GM18505 (cell line): ENCODE results near the gene ITIH1.

Experiments
- ATAC-seq: cut with Tn5 transposase; IDR thresholded peaks from one replicate; pipeline ENCODE4 v1.9.1; 2021; ENCODE audit not compliant: unreplicated experiment
- POLR2A ChIP-seq: IDR thresholded peaks from 4 replicates; pipeline ENCODE4 v1.6.1; 2011; ENCODE audit warnings: borderline replicate concordance; ENCODE audit not compliant: insufficient read depth, insufficient read length; ENCODE audit errors: extremely low read depth

The ITIH1 gene

DNA sequence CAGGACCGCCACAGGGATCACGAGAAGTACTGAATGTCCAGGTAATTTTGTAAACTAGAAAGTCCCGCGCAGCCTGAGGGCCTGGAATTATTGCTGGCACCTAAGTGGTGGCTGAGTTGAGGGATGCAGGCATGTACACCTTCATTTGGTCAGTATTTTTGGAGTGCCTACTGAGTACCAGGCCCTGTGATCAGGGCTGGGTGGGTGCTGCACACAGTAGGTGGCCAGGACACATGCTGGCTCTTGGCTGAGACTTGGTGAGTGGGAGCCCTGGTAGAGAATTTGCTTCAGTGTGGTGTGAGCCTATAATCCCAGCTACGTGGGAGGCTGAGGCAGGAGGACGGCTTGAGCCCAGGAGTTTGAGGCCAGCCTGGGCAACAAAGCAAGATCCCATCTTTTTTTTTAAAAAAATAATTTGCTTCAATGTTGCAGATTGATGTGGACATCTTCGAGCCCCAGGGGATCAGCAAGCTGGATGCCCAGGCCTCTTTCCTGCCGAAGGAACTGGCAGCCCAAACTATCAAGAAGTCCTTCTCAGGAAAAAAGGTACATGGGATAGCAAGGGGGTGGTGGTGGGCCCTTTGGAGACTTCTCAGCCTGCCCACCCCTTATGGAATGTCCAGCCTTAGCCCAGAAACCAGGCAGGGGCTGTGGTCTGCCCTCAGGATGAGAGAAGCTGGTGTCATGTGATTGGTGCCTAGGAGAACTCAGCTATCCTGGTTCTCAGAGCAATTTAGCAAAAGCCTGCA lies 2.6 kb downstream of the ITIH1 start:
- no peak for TF ChIP-seq POLR2A
- no peak for ATAC-seq

GRCh38 chr3:52781741-52782140 lies 4.3 kb downstream of the ITIH1 start:
- no peak for TF ChIP-seq POLR2A
- no peak for ATAC-seq

DNA sequence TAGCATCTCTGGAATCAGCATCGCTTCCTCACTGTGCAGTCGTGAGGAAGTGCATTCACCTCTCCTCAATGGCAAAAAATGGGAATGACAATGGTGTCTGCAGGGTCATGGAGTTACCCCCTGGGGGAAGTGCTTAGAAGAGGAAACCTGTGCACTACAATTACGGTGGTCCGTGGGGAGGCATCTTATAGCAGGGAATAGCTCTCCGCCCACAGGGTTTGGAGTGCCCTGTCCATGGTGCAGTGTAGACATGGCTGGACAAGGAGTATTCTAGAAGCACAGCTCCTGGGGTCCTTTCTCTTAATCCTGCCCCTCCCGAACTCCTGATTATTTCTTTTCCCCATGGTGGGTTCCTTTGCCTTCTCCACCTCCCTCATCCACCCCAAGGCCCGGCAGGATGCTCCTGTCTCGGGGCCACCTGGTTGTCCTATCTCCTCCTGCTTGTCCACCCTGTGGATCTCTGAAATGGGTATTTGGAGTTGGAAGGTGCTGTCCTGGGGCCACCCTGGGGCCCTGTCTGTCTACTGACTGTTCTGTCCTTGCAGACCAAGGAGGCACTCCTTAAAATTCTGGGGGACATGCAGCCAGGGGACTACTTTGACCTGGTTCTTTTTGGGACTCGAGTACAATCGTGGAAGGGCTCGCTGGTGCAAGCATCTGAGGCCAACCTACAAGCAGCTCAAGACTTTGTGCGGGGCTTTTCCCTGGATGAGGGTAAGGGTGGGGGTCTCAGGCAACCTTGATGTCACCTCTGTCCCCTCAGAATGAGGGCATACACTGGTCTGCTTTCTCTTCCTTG lies 5.2 kb downstream of the ITIH1 start:
- TF ChIP-seq POLR2A, result no peak
- no peak for ATAC-seq

DNA sequence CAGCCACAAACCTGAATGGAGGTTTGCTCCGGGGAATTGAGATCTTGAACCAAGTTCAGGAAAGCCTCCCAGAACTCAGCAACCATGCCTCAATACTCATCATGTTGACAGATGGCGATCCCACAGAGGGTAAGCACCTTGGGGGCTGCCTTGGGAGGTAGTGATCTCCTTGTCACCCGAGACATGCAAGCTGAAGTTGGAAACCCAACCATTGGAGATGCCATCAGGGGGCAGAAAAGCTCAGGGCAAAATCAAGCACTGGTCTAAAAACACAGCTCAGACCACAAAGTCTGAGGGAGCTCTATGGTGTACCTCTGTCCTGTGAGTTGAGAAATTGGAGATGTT lies 5.8 kb downstream of the ITIH1 start:
- ATAC-seq, result no peak
- no peak for TF ChIP-seq POLR2A

DNA sequence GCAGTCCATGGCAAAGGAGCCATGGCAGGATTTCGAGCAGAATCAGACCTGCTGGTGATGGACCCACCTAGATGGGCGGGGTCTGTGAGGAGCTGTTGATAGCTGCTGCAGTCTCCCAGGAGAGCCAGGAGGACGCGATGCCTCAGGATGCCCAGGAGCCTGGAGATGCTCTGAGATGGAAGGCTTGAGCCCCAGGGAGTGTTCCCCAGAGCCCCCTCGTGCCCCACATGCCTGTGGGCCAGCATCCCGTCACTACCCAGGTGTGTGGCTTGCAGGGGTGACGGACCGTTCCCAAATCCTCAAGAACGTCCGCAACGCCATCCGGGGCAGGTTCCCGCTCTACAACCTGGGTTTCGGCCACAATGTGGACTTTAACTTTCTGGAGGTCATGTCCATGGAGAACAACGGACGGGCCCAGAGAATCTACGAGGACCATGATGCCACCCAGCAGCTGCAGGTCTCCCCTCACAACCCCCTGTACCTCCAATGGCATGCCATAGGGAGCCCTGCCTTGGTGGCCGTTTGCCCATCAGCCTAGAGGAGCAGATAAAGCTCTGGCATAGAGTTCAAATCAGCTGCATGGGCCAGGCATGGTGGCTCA lies 6.7 kb downstream of the ITIH1 start:
- TF ChIP-seq POLR2A, result no peak

GRCh38 chr3:52784931-52785590 lies 7.7 kb downstream of the ITIH1 start:
- TF ChIP-seq POLR2A, result no peak
- ATAC-seq, result no peak

More for the DNA sequence above, 6.7 kb downstream of the ITIH1 start:
- no peak for ATAC-seq

DNA sequence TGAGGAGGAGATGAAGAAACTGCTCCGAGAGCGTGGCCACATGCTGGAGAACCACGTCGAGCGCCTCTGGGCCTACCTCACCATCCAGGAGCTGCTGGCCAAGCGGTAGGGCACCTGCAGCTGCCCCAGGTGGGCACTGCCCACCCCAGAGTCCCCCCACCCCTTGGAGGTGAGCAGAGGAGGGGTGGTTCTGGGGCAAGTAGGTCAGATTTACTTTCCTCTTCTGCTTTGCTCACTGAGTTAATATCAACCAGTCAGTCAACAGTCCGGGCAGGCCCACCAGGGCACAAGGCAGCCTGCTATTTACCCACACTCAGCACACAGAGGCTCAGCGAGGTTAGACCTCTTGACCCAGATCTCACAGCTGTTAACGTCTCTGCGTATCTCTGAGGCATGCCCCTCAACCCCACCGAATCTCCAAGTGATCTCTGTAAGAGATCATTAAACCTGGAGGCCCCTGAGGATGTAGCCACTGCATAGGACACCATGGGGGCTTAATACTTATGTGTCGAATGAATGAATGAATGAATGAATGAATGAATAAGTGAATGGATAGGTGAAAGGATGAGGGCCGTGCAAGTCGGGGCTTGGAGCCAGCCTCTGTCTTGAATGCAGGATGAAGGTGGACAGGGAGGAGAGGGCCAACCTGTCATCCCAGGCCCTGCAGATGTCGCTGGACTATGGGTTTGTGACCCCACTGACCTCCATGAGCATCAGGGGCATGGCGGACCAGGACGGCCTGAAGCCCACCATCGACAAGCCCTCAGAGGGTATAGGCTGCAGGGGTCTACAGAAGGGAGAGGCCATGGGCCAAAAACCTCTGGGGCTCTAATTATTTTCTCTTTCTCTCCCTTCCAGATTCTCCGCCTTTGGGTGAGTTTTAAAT lies 9.2 kb downstream of the ITIH1 start:
- ATAC-seq, result no peak
- TF ChIP-seq POLR2A, result no peak

DNA sequence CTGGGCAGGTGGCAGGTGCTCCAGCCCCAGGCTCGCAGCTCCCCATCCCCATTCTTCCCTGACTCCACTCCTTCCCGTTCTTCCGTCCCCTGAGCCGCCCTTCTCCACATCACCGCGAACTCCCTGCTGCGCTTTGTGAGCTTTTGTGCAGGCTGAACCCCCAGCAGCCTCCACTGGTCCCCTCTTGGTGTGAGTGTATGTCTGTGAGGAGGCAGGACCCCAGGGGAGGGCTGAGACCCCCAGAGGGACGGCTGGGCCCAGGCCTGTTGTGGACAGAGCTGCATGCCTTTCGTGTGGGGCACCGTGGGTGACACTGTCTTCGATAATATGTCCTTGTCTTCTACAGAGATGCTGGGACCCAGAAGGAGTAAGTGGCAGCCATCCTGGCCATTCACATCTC lies 9.8 kb downstream of the ITIH1 start:
- no peak for TF ChIP-seq POLR2A

GRCh38 chr3:52787672-52788625 lies 10.6 kb downstream of the ITIH1 start:
- no peak for ATAC-seq
- TF ChIP-seq POLR2A, result no peak

More for the DNA sequence above, 9.8 kb downstream of the ITIH1 start:
- no peak for ATAC-seq

DNA sequence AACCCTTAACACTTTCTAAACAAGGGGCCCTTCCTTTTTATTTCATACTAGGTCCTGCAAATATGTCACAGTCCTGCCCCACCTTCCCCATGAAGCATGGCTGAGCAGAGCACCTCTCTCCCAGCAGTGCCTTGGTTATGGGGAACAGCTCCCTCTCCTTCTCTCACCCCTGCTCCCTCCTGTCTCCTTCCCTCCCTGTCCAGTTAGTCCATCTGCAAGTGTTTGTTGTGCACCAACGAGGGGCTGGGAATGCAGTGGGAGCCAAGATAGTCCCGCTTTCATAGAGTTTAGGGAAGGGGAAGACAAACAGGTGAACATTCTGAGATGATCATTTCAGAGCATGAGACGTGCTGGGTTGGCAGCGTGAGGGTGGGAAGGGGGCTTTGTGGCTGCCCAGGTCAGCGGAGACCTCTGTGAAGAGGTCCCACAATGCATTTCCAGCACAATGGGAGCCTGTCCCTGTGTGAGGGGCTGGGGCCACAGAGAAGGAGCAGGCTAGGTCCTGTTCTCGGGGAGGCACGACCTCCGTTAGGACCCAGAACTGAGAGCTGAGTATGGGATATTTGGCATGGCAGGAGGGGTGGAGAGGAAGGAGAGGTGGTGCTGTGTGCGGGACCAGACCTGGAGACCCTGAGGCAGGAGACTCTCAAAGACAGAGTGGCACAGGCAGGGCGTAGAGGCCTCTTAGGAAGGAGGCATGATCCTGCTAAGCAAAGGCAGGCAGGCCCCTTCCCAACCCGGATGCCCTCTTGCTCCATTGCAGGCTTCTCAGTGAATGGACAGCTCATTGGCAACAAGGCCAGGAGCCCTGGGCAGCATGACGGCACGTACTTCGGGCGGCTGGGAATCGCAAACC lies 11.7 kb downstream of the ITIH1 start:
- ATAC-seq, result no peak
- TF ChIP-seq POLR2A, result no peak

- TF ChIP-seq POLR2A, result no peak
- ATAC-seq, result no peak
Observed at GRCh38 chr3:52789746-52790040, 12.3 kb downstream of the ITIH1 start.
